Activated T-helper 2 cell treated with anti-CD3 and anti-CD28 coated beads, Interferon-gamma antibody, Interleukin-2, Interleukin-4, amounts not matched to agents 10 μg/mL and 5 μg/mL and 100 μg/mL, durations not matched to agents 14 hours and 24 hours and 36 hours (primary cell): ENCODE data around the gene DIS3L. TPM values are rescaled to one million over a fixed set of nuclear protein-coding genes. Genes with fewer than 3 reads are reported as not detected.

Source experiments
- DNase-seq: peaks from one replicate; pipeline ENCODE4 v3.0.0; 2021; ENCODE audit warnings: low spot score
- H3K27ac Mint-ChIP-seq: one replicate; pipeline ENCODE4 v1.8.0; 2021; ENCODE audit warnings: mixed read lengths
- H3K27me3 Mint-ChIP-seq: one replicate; pipeline ENCODE4 v1.8.0; 2021; ENCODE audit warnings: low read depth, mixed read lengths
- H3K36me3 Mint-ChIP-seq: one replicate; pipeline ENCODE4 v1.8.0; 2021; ENCODE audit warnings: low read depth, mixed read lengths
- H3K4me1 Mint-ChIP-seq: one replicate; pipeline ENCODE4 v1.8.0; 2021; ENCODE audit warnings: low read depth, mixed read lengths
- H3K4me3 Mint-ChIP-seq: one replicate; pipeline ENCODE4 v1.8.0; 2021; ENCODE audit warnings: low read depth, mild to moderate bottlenecking, moderate library complexity, mixed read lengths
- H3K9me3 Mint-ChIP-seq: one replicate; pipeline ENCODE4 v1.8.0; 2021; ENCODE audit warnings: mixed read lengths
- intact Hi-C: fragments of 100-400 bp; cut with micrococcal nuclease; formaldehyde crosslinking; loops from one replicate; pipeline ENCODE4 v1.15.1; 2023
- total RNA-seq: library from RNA; stranded (reverse); gene quantifications from 2 replicates; pipeline ENCODE4 v1.2.3, GENCODE V29; 2022

Gene DIS3L
- total RNA-seq, 1 donor from 2014 or later, result 49.8 TPM

GRCh38 chr15:66288093-66288492 is 5.3 kb upstream of the DIS3L start:
- H3K9me3 Mint-ChIP-seq, result no peaks in the 10 kb centered on the region
- H3K27ac Mint-ChIP-seq, result no peak overlapping the region
- peaks cover 26% of the 10 kb centered on the region for H3K4me1 Mint-ChIP-seq
- H3K27me3 Mint-ChIP-seq, result no peaks in the 10 kb centered on the region
- no peak overlapping the region for H3K4me3 Mint-ChIP-seq
- no peaks in the 10 kb centered on the region for H3K36me3 Mint-ChIP-seq
- no peak for DNase-seq
- intact Hi-C loops, result no loop called here

GRCh38 chr15:66288551-66289185 is 4.7 kb upstream of the DIS3L start:
- Mint-ChIP-seq H3K36me3 (no peaks in the 10 kb centered on the region), H3K27me3 (no peaks in the 10 kb centered on the region), H3K4me1 (peaks cover 26% of the 10 kb centered on the region), H3K27ac (no peak overlapping the region), H3K4me3 (no peak overlapping the region), H3K9me3 (no peaks in the 10 kb centered on the region)
- intact Hi-C loops, result no loop called here
- DNase-seq, result no peak

- Mint-ChIP-seq H3K4me1 (peaks cover 35% of the 10 kb centered on the region), H3K4me3 (no peak overlapping the region), H3K27ac (no peak overlapping the region), H3K36me3 (peaks cover 4% of the 10 kb centered on the region), H3K27me3 (no peaks in the 10 kb centered on the region), H3K9me3 (no peaks in the 10 kb centered on the region)
- DNase-seq, result no peak
- intact Hi-C loops, result loop anchor here (10.0 kb wide), 1 partner anchor 405 kb away; no protein-coding TSS in a partner anchor
These were observed 3.4 kb upstream of the DIS3L start for GRCh38 chr15:66290007-66290406.

GRCh38 chr15:66290518-66290917 is 2.9 kb upstream of the DIS3L start:
- no peaks in the 10 kb centered on the region for H3K27me3 Mint-ChIP-seq
- no peak overlapping the region for H3K4me3 Mint-ChIP-seq
- H3K36me3 Mint-ChIP-seq, result peaks cover 5% of the 10 kb centered on the region
- H3K27ac Mint-ChIP-seq, result no peak overlapping the region
- H3K4me1 Mint-ChIP-seq, result peaks cover 39% of the 10 kb centered on the region
- no peaks in the 10 kb centered on the region for H3K9me3 Mint-ChIP-seq
- no peak for DNase-seq
- intact Hi-C loops, result loop anchor here (10.0 kb wide), 1 partner anchor 406 kb away; no protein-coding TSS in a partner anchor

- intact Hi-C loops, result loop anchor here (10.0 kb wide), 1 partner anchor 407 kb away; no protein-coding TSS in a partner anchor
- Mint-ChIP-seq H3K27me3 (no peaks in the 10 kb centered on the region), H3K9me3 (no peaks in the 10 kb centered on the region), H3K27ac (peak overlapping the region; percentile 92), H3K36me3 (peaks cover 13% of the 10 kb centered on the region), H3K4me3 (peak overlapping the region; percentile 89), H3K4me1 (peaks cover 48% of the 10 kb centered on the region)
- DNase-seq, result no peak
These were observed 1.4 kb upstream of the DIS3L start for GRCh38 chr15:66291816-66292570.

- H3K9me3 Mint-ChIP-seq, result no peaks in the 10 kb centered on the region
- peak overlapping the region; percentile 89 for H3K4me3 Mint-ChIP-seq
- intact Hi-C loops, result loop anchor here (10.0 kb wide), 1 partner anchor 408 kb away; no protein-coding TSS in a partner anchor
- no peak for DNase-seq
- H3K27me3 Mint-ChIP-seq, result no peaks in the 10 kb centered on the region
- H3K4me1 Mint-ChIP-seq, result peaks cover 47% of the 10 kb centered on the region
- peak overlapping the region; percentile 92 for H3K27ac Mint-ChIP-seq
- H3K36me3 Mint-ChIP-seq, result peaks cover 17% of the 10 kb centered on the region
These were observed 573 bp upstream of the DIS3L start for GRCh38 chr15:66292571-66293418.

- intact Hi-C loops, result loop anchor here (2.0 to 10.0 kb wide), 2 partner anchors 204 to 410 kb away; no protein-coding TSS in a partner anchor
- peaks cover 45% of the 10 kb centered on the region for H3K4me1 Mint-ChIP-seq
- H3K4me3 Mint-ChIP-seq, result peak overlapping the region; percentile 86
- H3K27me3 Mint-ChIP-seq, result no peaks in the 10 kb centered on the region
- H3K27ac Mint-ChIP-seq, result peak overlapping the region; percentile 82
- no peaks in the 10 kb centered on the region for H3K9me3 Mint-ChIP-seq
- H3K36me3 Mint-ChIP-seq, result peaks cover 29% of the 10 kb centered on the region
- no peak for DNase-seq
These were observed 976 bp downstream of the DIS3L start for GRCh38 chr15:66294157-66294931.

- Mint-ChIP-seq H3K9me3 (no peaks in the 10 kb centered on the region), H3K4me3 (peak overlapping the region; percentile 86), H3K27me3 (no peaks in the 10 kb centered on the region), H3K27ac (peak overlapping the region; percentile 82), H3K36me3 (peaks cover 29% of the 10 kb centered on the region), H3K4me1 (peaks cover 45% of the 10 kb centered on the region)
- DNase-seq, result no peak
- intact Hi-C loops, result loop anchor here (2.0 to 10.0 kb wide), 2 partner anchors 204 to 410 kb away; no protein-coding TSS in a partner anchor
These were observed 1.5 kb downstream of the DIS3L start for GRCh38 chr15:66294932-66295235.

GRCh38 chr15:66296186-66296585 is 2.8 kb downstream of the DIS3L start:
- intact Hi-C loops, result loop anchor here (10.0 kb wide), 1 partner anchor 411 kb away; no protein-coding TSS in a partner anchor
- no peak for DNase-seq
- peaks cover 37% of the 10 kb centered on the region for H3K4me1 Mint-ChIP-seq
- no peak overlapping the region for H3K27ac Mint-ChIP-seq
- peaks cover 35% of the 10 kb centered on the region for H3K36me3 Mint-ChIP-seq
- no peaks in the 10 kb centered on the region for H3K9me3 Mint-ChIP-seq
- no peaks in the 10 kb centered on the region for H3K27me3 Mint-ChIP-seq
- H3K4me3 Mint-ChIP-seq, result no peak overlapping the region

- Mint-ChIP-seq H3K36me3 (peaks cover 52% of the 10 kb centered on the region), H3K9me3 (no peaks in the 10 kb centered on the region), H3K27ac (no peak overlapping the region), H3K4me1 (peaks cover 28% of the 10 kb centered on the region), H3K4me3 (no peak overlapping the region), H3K27me3 (no peaks in the 10 kb centered on the region)
- no peak for DNase-seq
- intact Hi-C loops, result loop anchor here (10.0 kb wide), 1 partner anchor 414 kb away; no protein-coding TSS in a partner anchor
These were observed 5.5 kb downstream of the DIS3L start for GRCh38 chr15:66298803-66299251.

GRCh38 chr15:66302489-66303278 is 9.3 kb downstream of the DIS3L start:
- Mint-ChIP-seq H3K4me3 (no peak overlapping the region), H3K27me3 (no peaks in the 10 kb centered on the region), H3K4me1 (peaks cover 4% of the 10 kb centered on the region), H3K27ac (peak overlapping the region; percentile 13), H3K36me3 (peaks cover 46% of the 10 kb centered on the region), H3K9me3 (no peaks in the 10 kb centered on the region)
- no peak for DNase-seq
- intact Hi-C loops, result no loop called here
